Measurements from ENCODE around the gene PLD2.

PLD2 gene

DNA sequence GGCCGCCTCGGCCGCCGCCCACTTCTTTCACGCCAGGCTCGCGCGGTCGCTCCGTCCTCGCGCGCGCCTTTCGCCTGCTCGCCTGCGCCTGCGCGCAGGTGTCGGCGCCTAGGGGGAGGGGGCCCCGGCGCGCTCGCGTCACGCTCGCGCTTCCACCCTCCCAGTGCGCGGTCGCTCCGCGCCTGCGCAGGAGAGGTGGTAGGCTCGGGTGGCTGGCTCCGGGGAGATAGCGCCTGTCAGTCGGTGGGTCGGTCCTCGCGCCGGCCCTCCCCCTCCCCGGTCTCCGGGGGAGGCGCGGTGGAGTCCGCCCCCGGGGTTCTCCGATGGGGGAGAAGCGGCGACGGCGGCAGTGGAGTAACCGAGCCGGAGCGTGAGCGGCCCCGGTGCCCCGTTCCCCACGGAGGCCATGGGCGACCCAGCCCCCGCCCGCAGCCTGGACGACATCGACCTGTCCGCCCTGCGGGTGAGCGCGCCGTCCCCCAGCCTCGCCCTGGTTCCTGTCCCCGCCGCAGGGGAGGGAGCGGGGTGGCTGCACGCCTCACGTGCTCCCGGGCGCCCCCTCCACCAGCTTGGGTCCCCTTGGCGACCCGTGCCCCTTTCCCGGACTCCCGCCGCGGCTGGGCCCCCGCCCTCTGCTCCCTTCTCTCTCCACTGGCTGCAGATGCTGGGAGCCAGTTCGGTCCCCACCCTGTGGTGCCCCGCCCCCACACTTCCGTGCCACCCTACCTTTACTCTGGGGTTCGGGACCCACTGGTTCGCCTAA, 26.4 kb downstream of the PLD2 start, which contains the start of gene MINK1:
Gene MINK1, plus strand, starts transcription at position 163 of the 763 bp plus-strand sequence. Its CDS starts 244 bp downstream, at position 407.
- H4K20me1 ChIP-seq (ENCODE audit: insufficient read depth, low read length) = no peaks in the 10 kb centered on the region
- TF ChIP-seq EZH2phosphoT487 (IDR thresholded peaks at IDR 0.05; ENCODE audit: low read length) (no peak), EZH2 (optimal IDR thresholded peaks at IDR 0.05; ENCODE audit: low read depth, low read length) (no peak)
- TF ChIP-seq, protein P1, sequence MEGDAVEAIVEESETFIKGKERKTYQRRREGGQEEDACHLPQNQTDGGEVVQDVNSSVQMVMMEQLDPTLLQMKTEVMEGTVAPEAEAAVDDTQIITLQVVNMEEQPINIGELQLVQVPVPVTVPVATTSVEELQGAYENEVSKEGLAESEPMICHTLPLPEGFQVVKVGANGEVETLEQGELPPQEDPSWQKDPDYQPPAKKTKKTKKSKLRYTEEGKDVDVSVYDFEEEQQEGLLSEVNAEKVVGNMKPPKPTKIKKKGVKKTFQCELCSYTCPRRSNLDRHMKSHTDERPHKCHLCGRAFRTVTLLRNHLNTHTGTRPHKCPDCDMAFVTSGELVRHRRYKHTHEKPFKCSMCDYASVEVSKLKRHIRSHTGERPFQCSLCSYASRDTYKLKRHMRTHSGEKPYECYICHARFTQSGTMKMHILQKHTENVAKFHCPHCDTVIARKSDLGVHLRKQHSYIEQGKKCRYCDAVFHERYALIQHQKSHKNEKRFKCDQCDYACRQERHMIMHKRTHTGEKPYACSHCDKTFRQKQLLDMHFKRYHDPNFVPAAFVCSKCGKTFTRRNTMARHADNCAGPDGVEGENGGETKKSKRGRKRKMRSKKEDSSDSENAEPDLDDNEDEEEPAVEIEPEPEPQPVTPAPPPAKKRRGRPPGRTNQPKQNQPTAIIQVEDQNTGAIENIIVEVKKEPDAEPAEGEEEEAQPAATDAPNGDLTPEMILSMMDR (IDR thresholded peaks at IDR 0.05; ENCODE audit: low read length) = no peak
- peak within 1 kb of the TSS; percentile 49; the same call in 1 of the 2 replicates for H3K27ac ChIP-seq (ENCODE audit: low read length)
- peak within 1 kb of the TSS; percentile 97 for H2AFZ ChIP-seq (ENCODE audit: low read length)
- H3K4me3 ChIP-seq (ENCODE audit: low read length) = peak within 1 kb of the TSS; percentile 92
- H3K9me2 ChIP-seq (replicated peaks; ENCODE audit: insufficient read depth, low read length) = no peaks in the 10 kb centered on the region
- H3K4me2 ChIP-seq (ENCODE audit: low read depth, low read length) = peak within 1 kb of the TSS; percentile 99
- H3K79me2 ChIP-seq (ENCODE audit: low read length) = peaks cover 51% of the 10 kb centered on the region
- peak within 1 kb of the TSS; percentile 80 for H3K9ac ChIP-seq (ENCODE audit: low read length)
- H3K9me3 ChIP-seq (replicated peaks; ENCODE audit: insufficient read depth, low read length) = no peaks in the 10 kb centered on the region
- peak; percentile 96 for DNase-seq
- H3K4me1 ChIP-seq (ENCODE audit: low read length) = peaks cover 23% of the 10 kb centered on the region; the same call in 1 of the 2 replicates
- H3K36me3 ChIP-seq (replicated peaks; ENCODE audit: insufficient read depth, low read length) = no peaks in the 10 kb centered on the region
- peaks cover 3% of the 10 kb centered on the region; the same call in 1 of the 2 replicates for H3F3A ChIP-seq (ENCODE audit: insufficient read depth, low read length)
- H3K27me3 ChIP-seq (replicated peaks; ENCODE audit: insufficient read depth, low read length) = 0 out of 2 replicates have a peak, but pooled peaks cover 3% of the 10 kb centered on the region

GRCh38 chr17:4833941-4834680, 27.2 kb downstream of the PLD2 start:
- Histone ChIP-seq H2AFZ (ENCODE audit: low read length) (peak overlapping the region; percentile 77), H3K9me2 (replicated peaks; ENCODE audit: insufficient read depth, low read length) (no peaks in the 10 kb centered on the region), H3K4me3 (ENCODE audit: low read length) (peak overlapping the region; percentile 92), H3K9ac (ENCODE audit: low read length) (peak overlapping the region; percentile 80), H3K79me2 (ENCODE audit: low read length) (peaks cover 57% of the 10 kb centered on the region), H4K20me1 (ENCODE audit: insufficient read depth, low read length) (no peaks in the 10 kb centered on the region), H3K27ac (ENCODE audit: low read length) (no peak overlapping the region), H3K4me2 (ENCODE audit: low read depth, low read length) (peak overlapping the region; percentile 99), H3K4me1 (ENCODE audit: low read length) (peaks cover 23% of the 10 kb centered on the region; the same call in 1 of the 2 replicates), H3K36me3 (replicated peaks; ENCODE audit: insufficient read depth, low read length) (no peaks in the 10 kb centered on the region), H3K27me3 (replicated peaks; ENCODE audit: insufficient read depth, low read length) (no peaks in the 10 kb centered on the region), H3F3A (ENCODE audit: insufficient read depth, low read length) (peaks cover 3% of the 10 kb centered on the region; the same call in 1 of the 2 replicates), H3K9me3 (replicated peaks; ENCODE audit: insufficient read depth, low read length) (no peaks in the 10 kb centered on the region)
- DNase-seq = no peak
- TF ChIP-seq EZH2phosphoT487 (IDR thresholded peaks at IDR 0.05; ENCODE audit: low read length) = no peak
- TF ChIP-seq, protein P1 (IDR thresholded peaks at IDR 0.05; ENCODE audit: low read length) = no peak

DNA sequence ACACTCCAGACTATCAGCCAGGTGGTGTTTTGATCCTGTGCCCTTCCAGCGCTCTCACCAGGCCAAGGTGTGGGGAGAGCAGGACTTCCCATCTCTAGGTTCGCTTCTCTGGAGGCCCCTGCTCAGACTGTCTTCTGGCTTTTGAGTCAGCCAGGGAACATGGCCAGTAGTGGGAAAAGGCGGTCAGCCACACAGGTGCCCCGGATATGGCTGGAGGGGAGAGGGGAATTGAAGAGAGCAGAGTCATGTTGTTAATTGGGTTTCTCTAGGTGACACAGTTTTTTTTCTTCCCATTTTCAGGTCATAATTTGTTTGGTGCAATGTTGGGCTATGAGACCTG, 27.7 kb downstream of the PLD2 start:
- Histone ChIP-seq H2AFZ (ENCODE audit: low read length) (no peak overlapping the region), H3K4me1 (ENCODE audit: low read length) (peaks cover 23% of the 10 kb centered on the region; the same call in 1 of the 2 replicates), H3K27me3 (replicated peaks; ENCODE audit: insufficient read depth, low read length) (no peaks in the 10 kb centered on the region), H3K79me2 (ENCODE audit: low read length) (peaks cover 63% of the 10 kb centered on the region), H3K27ac (ENCODE audit: low read length) (no peak overlapping the region), H3F3A (ENCODE audit: insufficient read depth, low read length) (peaks cover 3% of the 10 kb centered on the region; the same call in 1 of the 2 replicates), H3K9me3 (replicated peaks; ENCODE audit: insufficient read depth, low read length) (no peaks in the 10 kb centered on the region), H3K4me3 (ENCODE audit: low read length) (peak overlapping the region; percentile 92; the same call in 1 of the 2 replicates), H3K9ac (ENCODE audit: low read length) (no peak overlapping the region), H4K20me1 (ENCODE audit: insufficient read depth, low read length) (no peaks in the 10 kb centered on the region), H3K4me2 (ENCODE audit: low read depth, low read length) (peak overlapping the region; percentile 99; the same call in 1 of the 2 replicates), H3K9me2 (replicated peaks; ENCODE audit: insufficient read depth, low read length) (no peaks in the 10 kb centered on the region), H3K36me3 (replicated peaks; ENCODE audit: insufficient read depth, low read length) (no peaks in the 10 kb centered on the region)
- TF ChIP-seq EZH2phosphoT487 (IDR thresholded peaks at IDR 0.05; ENCODE audit: low read length) = no peak
- no peak for TF ChIP-seq EZH2 (optimal IDR thresholded peaks at IDR 0.05; ENCODE audit: low read depth, low read length)
- TF ChIP-seq, protein P1 (IDR thresholded peaks at IDR 0.05; ENCODE audit: low read length) = no peak
- no peak for DNase-seq
